Thoracic aorta (tissue), 2 donors: Measurements from ENCODE around the gene TWSG1. TPM values are rescaled to one million over a fixed set of nuclear protein-coding genes. Genes with fewer than 3 reads are reported as not detected.

Experiments
- ATAC-seq: fragments of 150-250 bp; one replicate; pipeline ENCODE4 v1.8.0; 2017; ENCODE audit warnings: low read depth; ENCODE audit not compliant: insufficient number of reproducible peaks, low FRiP score
- DNase-seq: peaks from one replicate; pipeline ENCODE4 v3.0.0-alpha.2; 2020; ENCODE audit warnings: low spot score
- H3K27ac ChIP-seq, 2 donors: fragments of 200-600 bp; sonication (generic); 1 replicate in 1 of 2; 2 replicates in 1 of 2; pipeline ENCODE4 v1.5.1; 2016; ENCODE audit warnings: mild to moderate bottlenecking in 2 of 2, moderate library complexity in 2 of 2
- H3K27me3 ChIP-seq: fragments of 200-600 bp; sonication (generic); replicated peaks from 2 replicates; pipeline ENCODE4 v1.6.0; 2016; ENCODE audit warnings: mild to moderate bottlenecking; ENCODE audit not compliant: insufficient read depth
- H3K36me3 ChIP-seq: fragments of 200-600 bp; sonication (generic); one replicate; pipeline ENCODE4 v1.5.1; 2016
- H3K4me1 ChIP-seq, 2 donors: fragments of 200-600 bp; sonication (generic); 1 replicate in 1 of 2; 2 replicates in 1 of 2; pipeline versions ENCODE4 v1.5.1 to v1.6.0; 2016; ENCODE audit warnings: low read depth in 2 of 2, mild to moderate bottlenecking in 1 of 2; ENCODE audit not compliant: control insufficient read depth in 1 of 2
- H3K4me3 ChIP-seq: fragments of 200-600 bp; sonication (generic); 2 replicates; pipeline ENCODE4 v1.5.1; 2016; ENCODE audit warnings: mild to moderate bottlenecking
- H3K9me3 ChIP-seq: fragments of 200-600 bp; sonication (generic); 2 replicates; pipeline ENCODE4 v1.5.1; 2016
- total RNA-seq, 2 donors: library from RNA; depleted of rRNA; stranded (reverse); fragments of >200 nt; gene quantifications; one replicate each; pipeline versions ENCODE4 v1.1.0 to v1.2.3, GENCODE V29; 2016
- TF ChIP-seq, protein P1 (sequence below): fragments of 200-600 bp; sonication (generic); IDR thresholded peaks from one replicate; pipeline ENCODE4 v1.5.1; 2019; ENCODE audit warnings: antibody characterized with exemption

Gene TWSG1
- total RNA-seq, 2 donors from 2014 or later, result 107 to 130 TPM

DNA sequence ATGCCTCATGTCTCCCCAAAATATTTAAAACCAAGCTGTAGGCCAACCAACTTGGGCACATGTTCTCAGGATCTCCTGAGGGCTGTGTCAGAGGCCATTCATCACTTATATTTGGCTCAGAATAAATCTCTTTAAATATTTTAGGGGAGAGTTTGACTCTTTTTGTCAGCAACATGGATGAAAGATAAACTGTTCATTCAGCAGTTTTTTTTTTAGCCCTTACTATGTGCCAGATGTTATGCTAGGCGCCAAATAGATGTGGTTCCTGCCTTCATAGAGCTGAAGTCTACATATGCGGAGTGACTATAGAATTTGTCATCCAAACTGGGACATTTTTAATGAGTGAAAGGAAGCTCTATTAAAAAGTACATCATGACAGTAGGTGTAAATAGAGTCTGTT is 42.5 kb upstream of the TWSG1 start:
- no peaks in the 10 kb centered on the region for H3K27me3 ChIP-seq
- no peak overlapping the region for H3K4me3 ChIP-seq
- H3K36me3 ChIP-seq, result no peaks in the 10 kb centered on the region
- H3K27ac ChIP-seq, result no peak overlapping the region
- TF ChIP-seq, protein P1, sequence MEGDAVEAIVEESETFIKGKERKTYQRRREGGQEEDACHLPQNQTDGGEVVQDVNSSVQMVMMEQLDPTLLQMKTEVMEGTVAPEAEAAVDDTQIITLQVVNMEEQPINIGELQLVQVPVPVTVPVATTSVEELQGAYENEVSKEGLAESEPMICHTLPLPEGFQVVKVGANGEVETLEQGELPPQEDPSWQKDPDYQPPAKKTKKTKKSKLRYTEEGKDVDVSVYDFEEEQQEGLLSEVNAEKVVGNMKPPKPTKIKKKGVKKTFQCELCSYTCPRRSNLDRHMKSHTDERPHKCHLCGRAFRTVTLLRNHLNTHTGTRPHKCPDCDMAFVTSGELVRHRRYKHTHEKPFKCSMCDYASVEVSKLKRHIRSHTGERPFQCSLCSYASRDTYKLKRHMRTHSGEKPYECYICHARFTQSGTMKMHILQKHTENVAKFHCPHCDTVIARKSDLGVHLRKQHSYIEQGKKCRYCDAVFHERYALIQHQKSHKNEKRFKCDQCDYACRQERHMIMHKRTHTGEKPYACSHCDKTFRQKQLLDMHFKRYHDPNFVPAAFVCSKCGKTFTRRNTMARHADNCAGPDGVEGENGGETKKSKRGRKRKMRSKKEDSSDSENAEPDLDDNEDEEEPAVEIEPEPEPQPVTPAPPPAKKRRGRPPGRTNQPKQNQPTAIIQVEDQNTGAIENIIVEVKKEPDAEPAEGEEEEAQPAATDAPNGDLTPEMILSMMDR, result no peak
- H3K9me3 ChIP-seq, result peaks cover 9% of the 10 kb centered on the region
- ATAC-seq (no peak), DNase-seq (no peak)
- no peaks in the 10 kb centered on the region for H3K4me1 ChIP-seq

DNA sequence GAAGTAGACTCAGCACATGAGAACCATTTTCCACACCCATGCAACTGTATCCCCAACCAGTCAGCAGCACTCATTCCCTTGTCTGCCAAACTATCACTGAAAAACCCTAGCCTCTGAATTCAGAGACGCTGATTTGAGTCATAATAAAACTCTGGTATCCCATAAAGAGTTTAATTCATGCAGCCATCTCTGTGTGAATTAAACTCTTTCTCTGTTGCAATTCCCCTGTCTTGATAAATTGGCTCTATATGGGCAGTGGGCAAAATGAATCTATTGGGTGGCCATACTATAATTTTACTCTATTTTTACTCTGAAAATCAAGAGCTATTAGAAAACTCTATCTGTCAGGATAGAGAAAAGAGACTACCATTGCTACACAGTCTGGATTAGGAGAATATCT is 40.6 kb upstream of the TWSG1 start:
- TF ChIP-seq, protein P1, result no peak
- H3K36me3 ChIP-seq, result no peaks in the 10 kb centered on the region

DNA sequence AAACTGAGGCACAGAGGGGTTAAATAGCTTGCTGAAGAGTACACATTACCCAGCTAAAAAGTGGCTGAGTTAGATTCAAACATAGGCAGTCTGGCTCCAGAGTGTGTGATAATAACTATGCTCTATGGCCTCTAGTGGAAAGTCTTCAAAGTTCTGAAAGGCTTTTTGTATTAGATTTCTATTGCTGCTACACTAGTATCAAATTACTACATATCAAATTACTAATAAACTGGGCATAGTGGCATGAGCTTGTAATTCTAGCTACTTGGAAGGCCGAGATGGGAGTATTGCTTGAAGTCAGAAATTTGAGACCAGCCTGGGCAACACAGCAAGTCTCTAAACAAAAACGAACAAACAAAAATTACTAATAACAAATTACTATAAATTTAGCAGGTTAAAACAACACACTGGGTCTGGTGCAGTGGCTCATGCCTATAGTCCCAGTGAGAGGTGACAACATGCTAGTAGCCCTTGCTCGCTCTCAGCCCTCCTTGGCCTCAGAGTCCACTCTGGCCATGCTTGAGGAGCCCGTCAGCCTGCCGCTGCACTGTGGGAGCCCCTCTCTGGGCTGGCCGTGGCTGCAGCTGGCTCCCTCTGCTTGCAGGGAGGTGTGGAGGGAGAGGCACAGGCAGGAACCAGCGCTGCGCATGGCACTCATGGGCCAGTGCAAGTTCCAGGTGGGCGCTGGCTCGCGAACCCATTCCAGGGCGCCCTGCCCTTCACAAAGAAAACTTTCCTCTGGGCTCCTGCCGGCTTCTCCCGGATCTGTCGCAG is 38.2 kb upstream of the TWSG1 start:
- ATAC-seq, result no peak
- no peak for DNase-seq
- Histone ChIP-seq H3K4me3 (no peak overlapping the region), H3K4me1 (no peaks in the 10 kb centered on the region), H3K36me3 (no peaks in the 10 kb centered on the region), H3K27ac (no peak overlapping the region), H3K27me3 (no peaks in the 10 kb centered on the region), H3K9me3 (peaks cover 9% of the 10 kb centered on the region)
- TF ChIP-seq, protein P1, result no peak

More for the DNA sequence above, 40.6 kb upstream of the TWSG1 start:
- H3K9me3 ChIP-seq, result peaks cover 9% of the 10 kb centered on the region
- no peak overlapping the region for H3K4me3 ChIP-seq
- ATAC-seq (no peak), DNase-seq (no peak)
- H3K4me1 ChIP-seq, result no peaks in the 10 kb centered on the region
- no peaks in the 10 kb centered on the region for H3K27me3 ChIP-seq
- H3K27ac ChIP-seq, result no peak overlapping the region

DNA sequence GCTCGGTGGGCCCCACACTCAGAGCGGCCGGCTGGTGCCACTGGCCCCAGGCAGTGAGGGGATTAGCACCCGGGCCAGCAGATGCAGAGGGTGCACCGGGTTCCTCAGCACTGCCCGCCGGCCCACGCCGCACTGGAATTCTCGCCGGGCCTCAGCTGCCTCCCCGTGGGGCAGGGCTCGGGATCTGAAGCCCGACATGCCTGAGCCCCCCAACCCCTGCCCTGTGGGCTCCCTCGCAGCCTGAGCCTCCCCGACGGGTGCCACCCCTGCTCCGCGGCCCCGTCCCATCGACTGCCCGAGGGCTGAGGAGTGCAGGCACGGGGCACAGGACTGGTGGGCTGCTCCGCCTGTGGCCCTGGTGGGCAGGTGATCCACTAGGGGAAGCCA is 37.6 kb upstream of the TWSG1 start:
- no peaks in the 10 kb centered on the region for H3K27me3 ChIP-seq
- H3K4me1 ChIP-seq, result no peaks in the 10 kb centered on the region
- DNase-seq, result no peak
- no peak overlapping the region for H3K4me3 ChIP-seq
- no peak overlapping the region for H3K27ac ChIP-seq
- peaks cover 9% of the 10 kb centered on the region for H3K9me3 ChIP-seq
- TF ChIP-seq, protein P1, result no peak
- no peaks in the 10 kb centered on the region for H3K36me3 ChIP-seq
- ATAC-seq, result no peak

DNA sequence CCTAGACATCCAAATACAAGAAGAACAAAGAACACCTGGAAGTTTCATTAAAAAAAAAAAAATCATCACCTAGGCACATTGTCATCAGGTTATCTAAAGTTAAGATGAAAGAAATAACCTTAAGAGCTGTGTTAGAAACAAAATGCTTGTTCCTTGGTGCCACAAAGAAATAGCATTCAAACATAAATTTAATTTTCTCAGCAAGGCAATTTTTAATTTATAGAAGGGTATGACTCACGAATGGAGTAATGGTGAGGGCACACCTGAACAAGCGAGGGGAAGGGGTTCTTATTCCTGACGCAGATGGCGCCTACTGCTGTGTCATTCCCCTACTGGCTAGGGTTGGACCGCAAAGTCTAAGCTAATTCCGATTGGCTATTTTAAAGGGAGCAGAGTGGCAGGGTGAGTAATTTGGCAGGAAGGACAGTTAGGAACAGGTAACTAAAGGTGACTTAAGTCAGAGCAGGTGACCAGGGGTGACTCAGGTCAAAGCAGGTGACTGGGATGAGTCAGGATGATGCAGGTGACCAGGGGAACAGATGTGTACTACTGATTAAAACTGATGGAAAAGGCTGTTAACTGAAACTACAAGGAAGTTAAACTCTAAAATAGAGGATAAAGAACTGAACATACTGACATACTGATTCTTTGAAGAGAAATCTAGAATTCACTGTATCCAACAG is 30.0 kb upstream of the TWSG1 start:
- TF ChIP-seq, protein P1, result no peak
- Histone ChIP-seq H3K9me3 (peaks cover 8% of the 10 kb centered on the region), H3K4me3 (no peak overlapping the region), H3K27ac (no peak overlapping the region), H3K4me1 (no peaks in the 10 kb centered on the region), H3K36me3 (no peaks in the 10 kb centered on the region), H3K27me3 (no peaks in the 10 kb centered on the region)
- DNase-seq (no peak), ATAC-seq (no peak)
